Measurements from ENCODE around the gene MAIP1.

Gene MAIP1

DNA sequence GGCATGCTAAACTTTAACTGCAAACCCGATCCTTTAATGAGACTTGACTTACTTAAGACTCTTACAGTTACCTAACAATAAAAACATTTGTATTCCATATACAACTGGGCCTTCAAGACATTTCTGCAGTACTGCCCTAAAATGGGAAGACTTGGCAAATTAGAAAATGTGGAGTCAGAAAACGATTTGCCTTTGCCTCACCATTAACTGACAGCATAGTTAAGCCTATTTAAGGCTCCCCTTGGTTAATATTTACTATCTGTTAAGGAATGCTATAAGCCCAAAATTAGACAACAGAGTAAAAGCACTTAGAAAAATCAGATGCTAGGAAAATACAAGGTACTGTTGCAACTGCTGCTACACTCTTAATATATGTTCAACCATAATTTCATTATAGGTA is 18.8 kb upstream of the MAIP1 start:
- TF ChIP-seq, protein P1, sequence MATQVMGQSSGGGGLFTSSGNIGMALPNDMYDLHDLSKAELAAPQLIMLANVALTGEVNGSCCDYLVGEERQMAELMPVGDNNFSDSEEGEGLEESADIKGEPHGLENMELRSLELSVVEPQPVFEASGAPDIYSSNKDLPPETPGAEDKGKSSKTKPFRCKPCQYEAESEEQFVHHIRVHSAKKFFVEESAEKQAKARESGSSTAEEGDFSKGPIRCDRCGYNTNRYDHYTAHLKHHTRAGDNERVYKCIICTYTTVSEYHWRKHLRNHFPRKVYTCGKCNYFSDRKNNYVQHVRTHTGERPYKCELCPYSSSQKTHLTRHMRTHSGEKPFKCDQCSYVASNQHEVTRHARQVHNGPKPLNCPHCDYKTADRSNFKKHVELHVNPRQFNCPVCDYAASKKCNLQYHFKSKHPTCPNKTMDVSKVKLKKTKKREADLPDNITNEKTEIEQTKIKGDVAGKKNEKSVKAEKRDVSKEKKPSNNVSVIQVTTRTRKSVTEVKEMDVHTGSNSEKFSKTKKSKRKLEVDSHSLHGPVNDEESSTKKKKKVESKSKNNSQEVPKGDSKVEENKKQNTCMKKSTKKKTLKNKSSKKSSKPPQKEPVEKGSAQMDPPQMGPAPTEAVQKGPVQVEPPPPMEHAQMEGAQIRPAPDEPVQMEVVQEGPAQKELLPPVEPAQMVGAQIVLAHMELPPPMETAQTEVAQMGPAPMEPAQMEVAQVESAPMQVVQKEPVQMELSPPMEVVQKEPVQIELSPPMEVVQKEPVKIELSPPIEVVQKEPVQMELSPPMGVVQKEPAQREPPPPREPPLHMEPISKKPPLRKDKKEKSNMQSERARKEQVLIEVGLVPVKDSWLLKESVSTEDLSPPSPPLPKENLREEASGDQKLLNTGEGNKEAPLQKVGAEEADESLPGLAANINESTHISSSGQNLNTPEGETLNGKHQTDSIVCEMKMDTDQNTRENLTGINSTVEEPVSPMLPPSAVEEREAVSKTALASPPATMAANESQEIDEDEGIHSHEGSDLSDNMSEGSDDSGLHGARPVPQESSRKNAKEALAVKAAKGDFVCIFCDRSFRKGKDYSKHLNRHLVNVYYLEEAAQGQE (IDR thresholded peaks at IDR 0.05; ENCODE audit: insufficient replicate concordance, low read depth): no peak
- TF ChIP-seq SPI1 (IDR thresholded peaks at IDR 0.05; ENCODE audit: borderline replicate concordance, low read depth) (no peak), GABPA (IDR thresholded peaks at IDR 0.05; ENCODE audit: low read depth) (no peak), POLR2AphosphoS5 (IDR thresholded peaks at IDR 0.05; ENCODE audit: low read depth) (no peak)
- TF ChIP-seq, protein P2, sequence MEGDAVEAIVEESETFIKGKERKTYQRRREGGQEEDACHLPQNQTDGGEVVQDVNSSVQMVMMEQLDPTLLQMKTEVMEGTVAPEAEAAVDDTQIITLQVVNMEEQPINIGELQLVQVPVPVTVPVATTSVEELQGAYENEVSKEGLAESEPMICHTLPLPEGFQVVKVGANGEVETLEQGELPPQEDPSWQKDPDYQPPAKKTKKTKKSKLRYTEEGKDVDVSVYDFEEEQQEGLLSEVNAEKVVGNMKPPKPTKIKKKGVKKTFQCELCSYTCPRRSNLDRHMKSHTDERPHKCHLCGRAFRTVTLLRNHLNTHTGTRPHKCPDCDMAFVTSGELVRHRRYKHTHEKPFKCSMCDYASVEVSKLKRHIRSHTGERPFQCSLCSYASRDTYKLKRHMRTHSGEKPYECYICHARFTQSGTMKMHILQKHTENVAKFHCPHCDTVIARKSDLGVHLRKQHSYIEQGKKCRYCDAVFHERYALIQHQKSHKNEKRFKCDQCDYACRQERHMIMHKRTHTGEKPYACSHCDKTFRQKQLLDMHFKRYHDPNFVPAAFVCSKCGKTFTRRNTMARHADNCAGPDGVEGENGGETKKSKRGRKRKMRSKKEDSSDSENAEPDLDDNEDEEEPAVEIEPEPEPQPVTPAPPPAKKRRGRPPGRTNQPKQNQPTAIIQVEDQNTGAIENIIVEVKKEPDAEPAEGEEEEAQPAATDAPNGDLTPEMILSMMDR (IDR thresholded peaks at IDR 0.05; ENCODE audit: insufficient read depth, low read length): no peak
- DNase-seq (ENCODE audit: low read depth in 1 of 2, low spot score in 1 of 2): no peak
- no peak overlapping the region for H3K4me3 ChIP-seq (replicated peaks; ENCODE audit: insufficient read depth, low read length)
- H3K27ac ChIP-seq (replicated peaks): no peak overlapping the region
- H3K27me3 ChIP-seq (ENCODE audit: insufficient read depth, poor library complexity, severe bottlenecking): no peaks in the 10 kb centered on the region

DNA sequence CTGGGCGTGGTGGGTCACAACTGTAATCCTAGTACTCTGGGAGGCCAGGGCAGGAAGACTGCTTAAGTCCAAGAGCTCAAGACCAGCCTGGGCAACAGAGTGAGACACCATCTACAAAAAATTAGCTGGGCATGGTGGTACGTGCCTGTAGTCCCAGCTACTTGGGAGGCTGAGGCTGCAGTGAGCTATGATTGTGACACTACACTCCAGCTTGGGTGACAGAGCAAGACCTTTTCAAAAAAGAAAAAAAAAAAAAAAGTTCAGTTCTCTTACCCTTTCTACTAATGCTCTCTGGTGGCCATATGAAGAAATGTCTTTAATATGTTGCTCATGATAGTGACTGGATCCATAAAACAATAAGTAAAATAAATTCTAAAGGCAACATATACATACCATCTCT is 15.0 kb upstream of the MAIP1 start:
- no peak for TF ChIP-seq POLR2AphosphoS5 (IDR thresholded peaks at IDR 0.05; ENCODE audit: low read depth)
- TF ChIP-seq, protein P1 (IDR thresholded peaks at IDR 0.05; ENCODE audit: insufficient replicate concordance, low read depth): no peak
- no peaks in the 10 kb centered on the region for H3K27me3 ChIP-seq (ENCODE audit: insufficient read depth, poor library complexity, severe bottlenecking)
- no peak overlapping the region for H3K27ac ChIP-seq (replicated peaks)
- peak; percentile 17 to 21 for DNase-seq (ENCODE audit: low read depth in 1 of 2, low spot score in 1 of 2)
- no peak overlapping the region for H3K4me3 ChIP-seq (replicated peaks; ENCODE audit: insufficient read depth, low read length)

DNA sequence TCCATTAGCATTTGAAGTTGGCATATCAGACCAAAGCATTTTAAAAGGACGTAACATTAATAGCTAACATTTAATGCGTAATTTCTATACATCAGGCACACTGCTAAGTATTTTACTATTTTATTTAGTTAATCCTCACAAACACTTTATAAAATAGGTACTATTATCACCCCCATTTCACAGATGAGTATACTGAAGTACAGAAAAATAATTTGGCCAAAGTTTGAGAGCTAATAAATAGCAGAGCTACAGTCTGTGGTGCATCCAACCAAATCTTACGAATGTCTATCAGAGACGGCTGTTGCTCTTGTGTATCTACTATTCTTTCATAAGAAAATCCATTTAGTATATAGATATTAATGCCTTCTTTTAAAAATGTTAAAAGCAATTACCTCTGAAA is 12.0 kb upstream of the MAIP1 start:
- Histone ChIP-seq H3K27ac (replicated peaks) (no peak overlapping the region), H3K4me3 (replicated peaks; ENCODE audit: insufficient read depth, low read length) (no peak overlapping the region), H3K27me3 (ENCODE audit: insufficient read depth, poor library complexity, severe bottlenecking) (no peaks in the 10 kb centered on the region)
- DNase-seq (ENCODE audit: low read depth in 1 of 2, low spot score in 1 of 2): no peak
- TF ChIP-seq POLR2AphosphoS5 (IDR thresholded peaks at IDR 0.05; ENCODE audit: low read depth): no peak
- TF ChIP-seq, protein P2 (IDR thresholded peaks at IDR 0.05; ENCODE audit: insufficient read depth, low read length): no peak
- TF ChIP-seq, protein P1 (IDR thresholded peaks at IDR 0.05; ENCODE audit: insufficient replicate concordance, low read depth): no peak
- TF ChIP-seq GABPA (IDR thresholded peaks at IDR 0.05; ENCODE audit: low read depth): no peak
- no peak for TF ChIP-seq SPI1 (IDR thresholded peaks at IDR 0.05; ENCODE audit: borderline replicate concordance, low read depth)

DNA sequence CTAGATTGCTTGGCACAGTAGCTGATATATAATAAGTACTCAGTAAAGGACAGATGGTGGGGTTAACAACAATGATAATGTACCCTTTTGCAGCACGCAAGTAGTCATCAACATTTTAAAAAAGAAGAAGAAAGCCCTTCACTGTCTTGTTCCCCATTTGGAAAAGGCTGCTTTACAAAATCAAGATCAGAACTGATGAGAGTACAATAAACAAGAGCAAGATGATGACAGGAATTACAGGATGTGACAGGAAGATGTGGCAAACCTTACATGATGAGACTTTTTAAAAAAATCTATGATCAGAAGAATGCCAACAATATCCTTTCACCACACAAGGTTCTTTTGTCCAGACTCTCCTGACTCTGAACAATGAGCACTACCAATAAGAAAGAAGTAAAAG is 9.2 kb upstream of the MAIP1 start:
- TF ChIP-seq POLR2AphosphoS5 (IDR thresholded peaks at IDR 0.05; ENCODE audit: low read depth): no peak
- TF ChIP-seq, protein P2 (IDR thresholded peaks at IDR 0.05; ENCODE audit: insufficient read depth, low read length): no peak
- no peak for TF ChIP-seq SPI1 (IDR thresholded peaks at IDR 0.05; ENCODE audit: borderline replicate concordance, low read depth)
- TF ChIP-seq, protein P1 (IDR thresholded peaks at IDR 0.05; ENCODE audit: insufficient replicate concordance, low read depth): no peak
- TF ChIP-seq GABPA (IDR thresholded peaks at IDR 0.05; ENCODE audit: low read depth): no peak
- H3K4me3 ChIP-seq (replicated peaks; ENCODE audit: insufficient read depth, low read length): no peak overlapping the region
- DNase-seq (ENCODE audit: low read depth in 1 of 2, low spot score in 1 of 2): no peak
- H3K27me3 ChIP-seq (ENCODE audit: insufficient read depth, poor library complexity, severe bottlenecking): no peaks in the 10 kb centered on the region
- peak overlapping the region; percentile 33 for H3K27ac ChIP-seq (replicated peaks)
